Adrenal gland (tissue), 12 donors: Measurements from ENCODE around the gene FCN3. TPM values are rescaled to one million over a fixed set of nuclear protein-coding genes. Genes with fewer than 3 reads are reported as not detected.

ENCODE experiments used
- DNase-seq, 7 donors: peaks; one replicate each; pipeline ENCODE4 v3.0.0-alpha.2; 2019 to 2020
- H3K27ac ChIP-seq, 5 donors: fragments of 200-600 bp; sonication (generic) in 4 of 5; 1 replicate in 3 of 5; 2 replicates in 2 of 5; pipeline versions ENCODE4 v1.5.1 to v1.8.0; 2016 to 2020; ENCODE audit warnings: mild to moderate bottlenecking in 1 of 5
- H3K27me3 ChIP-seq: fragments of 200-600 bp; 2 replicates; pipeline ENCODE4 v1.8.0; 2021
- H3K36me3 ChIP-seq, 2 donors: fragments of 200-600 bp; replicated peaks in 1 of 2; 1 replicate in 1 of 2; 2 replicates in 1 of 2; pipeline versions ENCODE4 v1.5.1 to v1.8.0; 2018 to 2022
- H3K4me1 ChIP-seq, 2 donors: fragments of 200-600 bp; replicated peaks in 1 of 2; 1 replicate in 1 of 2; 2 replicates in 1 of 2; pipeline versions ENCODE4 v1.5.1 to v1.8.0; 2018 to 2021
- H3K4me3 ChIP-seq, 4 donors: fragments of 200-600 bp; sonication (generic) in 3 of 4; one replicate each; pipeline ENCODE4 v1.5.1; 2016 to 2018
- H3K9me3 ChIP-seq, 3 donors: fragments of 200-600 bp; sonication (generic) in 1 of 3; replicated peaks in 1 of 3; 1 replicate in 2 of 3; 2 replicates in 1 of 3; pipeline versions ENCODE4 v1.5.1 to v1.8.0; 2016 to 2021
- POLR2A ChIP-seq, 2 donors: fragments of 450-650 bp; IDR thresholded peaks; one replicate each; pipeline ENCODE4 v1.6.1; 2017; ENCODE audit warnings: antibody characterized with exemption in 2 of 2, mild to moderate bottlenecking in 2 of 2, moderate library complexity in 1 of 2
- WGBS, 4 donors: extraction: QIAGEN DNeasy Blood & Tissue Kit in 2 of 4; methylation state at CpG; one replicate each; pipeline versions ENCODE4 v1.1.5 to v1.1.7; 2013 to 2017; 5-methylcytosine and 5-hydroxymethylcytosine counted together
- intact Hi-C, 2 donors: fragments of 100-400 bp; cut with DNase I; formaldehyde crosslinking; loops; one replicate each; pipeline versions ENCODE4 v1.14.1 to v1.15.0; 2022 to 2023
- polyA plus RNA-seq, 3 donors: library from polyadenylated mRNA; stranded (reverse); fragments of 200-250 nt in 2 of 3; fragments of 350-450 nt in 1 of 3; fragmentation: Illumina TruSeq in 1 of 3; extraction: RNeasy Lipid Tissue Mini Kit (QIAGEN cat#74804) in 1 of 3; gene quantifications; one replicate each; pipeline ENCODE4 v1.2.3, GENCODE V29; 2013 to 2014
- total RNA-seq, 9 donors: library from RNA; depleted of rRNA in 4 of 9; stranded (reverse); fragments of >200 nt in 4 of 9; fragments of 120-200 nt in 1 of 9; fragmentation: NEBNext Ultra II Directional in 1 of 9; extraction: Animal tissue kit (Norgen Biotek cat#: 25700) in 1 of 9; gene quantifications; one replicate each; pipeline versions ENCODE4 v1.1.0 to v1.2.4, GENCODE V29; 2013 to 2023
- TF ChIP-seq, protein P1 (sequence below), 6 experiments: fragments of 450-650 bp in 4 of 6; fragments of 200-600 bp in 2 of 6; sonication (generic) in 1 of 6; IDR thresholded peaks; 1 replicate in 5 of 6; 2 replicates in 1 of 6; pipeline versions ENCODE4 v1.5.1 to v1.8.0; 2016 to 2021; ENCODE audit warnings: antibody characterized with exemption in 6 of 6, mild to moderate bottlenecking in 2 of 6, moderate library complexity in 1 of 6
- donor health status: healthy with polysubstance abuse.
- donor health status: Bipolar disorder and iron deficiency.
- donor health status: DM: yes; HTN: yes; CAD: no.
- donor health status: DM: no; HTN: no; CAD: no.
- donor health status: DM: no; HTN: no; CAD: no.
- donor health status: DM: yes; HTN: yes; CAD: no.

Gene FCN3
- total and polyA plus RNA-seq, 12 donors: 6.3 to 83.3 (median 32.0) TPM

DNA sequence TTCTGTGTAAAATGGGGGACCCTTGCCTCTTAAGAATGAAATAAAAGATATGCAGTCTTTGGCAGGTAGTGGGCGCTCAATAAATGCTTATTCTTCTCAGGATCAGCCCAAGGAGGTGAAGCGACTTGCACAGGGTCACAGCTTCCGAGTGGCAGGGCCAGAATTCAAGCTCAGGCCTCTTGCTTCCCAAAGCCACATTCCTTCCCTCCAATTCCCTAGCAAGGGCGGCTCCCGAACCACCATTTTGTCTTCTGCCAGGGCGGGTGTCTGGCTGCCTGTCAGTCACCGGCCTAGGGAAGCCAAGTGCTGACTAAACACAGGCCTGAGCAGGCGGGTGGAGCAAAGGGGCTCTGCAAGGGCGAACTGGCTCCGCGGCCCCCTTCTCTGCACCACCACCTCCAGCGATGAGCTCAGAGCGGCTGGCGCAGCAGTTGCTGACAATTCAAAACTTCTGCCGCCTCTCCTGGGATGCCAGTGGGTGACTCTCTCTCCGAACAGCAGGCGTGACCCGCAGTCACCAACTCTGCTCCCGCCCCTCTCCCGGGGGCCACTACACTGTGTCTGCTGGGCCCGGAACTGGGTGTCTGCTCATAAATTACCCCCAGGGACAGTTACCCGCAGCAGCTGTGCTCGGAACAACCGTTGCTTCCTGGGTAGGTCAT, 28.6 kb upstream of the FCN3 start:
- peaks cover 27 to 59% of the 10 kb centered on the region in 2 donors for H3K4me1 ChIP-seq
- DNase-seq: peak in 5 of 7 donors; percentile 48 to 80 (median 66)
- peaks cover 0 to 17% of the 10 kb centered on the region in 2 donors for H3K36me3 ChIP-seq
- H3K9me3 ChIP-seq: no peaks in the 10 kb centered on the region
- intact Hi-C loops: loop anchor here in 1 of 2 donors (10.0 kb wide), 1 partner anchor 152 kb away; no protein-coding TSS in a partner anchor
- H3K4me3 ChIP-seq: no peak overlapping the region
- TF ChIP-seq, protein P1, sequence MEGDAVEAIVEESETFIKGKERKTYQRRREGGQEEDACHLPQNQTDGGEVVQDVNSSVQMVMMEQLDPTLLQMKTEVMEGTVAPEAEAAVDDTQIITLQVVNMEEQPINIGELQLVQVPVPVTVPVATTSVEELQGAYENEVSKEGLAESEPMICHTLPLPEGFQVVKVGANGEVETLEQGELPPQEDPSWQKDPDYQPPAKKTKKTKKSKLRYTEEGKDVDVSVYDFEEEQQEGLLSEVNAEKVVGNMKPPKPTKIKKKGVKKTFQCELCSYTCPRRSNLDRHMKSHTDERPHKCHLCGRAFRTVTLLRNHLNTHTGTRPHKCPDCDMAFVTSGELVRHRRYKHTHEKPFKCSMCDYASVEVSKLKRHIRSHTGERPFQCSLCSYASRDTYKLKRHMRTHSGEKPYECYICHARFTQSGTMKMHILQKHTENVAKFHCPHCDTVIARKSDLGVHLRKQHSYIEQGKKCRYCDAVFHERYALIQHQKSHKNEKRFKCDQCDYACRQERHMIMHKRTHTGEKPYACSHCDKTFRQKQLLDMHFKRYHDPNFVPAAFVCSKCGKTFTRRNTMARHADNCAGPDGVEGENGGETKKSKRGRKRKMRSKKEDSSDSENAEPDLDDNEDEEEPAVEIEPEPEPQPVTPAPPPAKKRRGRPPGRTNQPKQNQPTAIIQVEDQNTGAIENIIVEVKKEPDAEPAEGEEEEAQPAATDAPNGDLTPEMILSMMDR (IDR thresholded peaks at IDR 0.05): peak in 1 of 6 experiments; percentile 17
- no peak for TF ChIP-seq POLR2A (IDR thresholded peaks at IDR 0.05)
- 43 to 73% (median 53%) methylated on average over 5 to 24 of the region's 24 CpGs for WGBS, 4 donors
- H3K27ac ChIP-seq: peak overlapping the region in 4 of 5 donors; percentile 52 to 88 (median 75)
- H3K27me3 ChIP-seq: no peaks in the 10 kb centered on the region

- peaks cover 27 to 59% of the 10 kb centered on the region in 2 donors for H3K4me1 ChIP-seq
- intact Hi-C loops: loop anchor here in 1 of 2 donors (10.0 kb wide), 1 partner anchor 152 kb away; no protein-coding TSS in a partner anchor
- H3K9me3 ChIP-seq: no peaks in the 10 kb centered on the region
- no peak overlapping the region for H3K4me3 ChIP-seq
- H3K36me3 ChIP-seq: peaks cover 0 to 8% of the 10 kb centered on the region in 2 donors
- H3K27me3 ChIP-seq: no peaks in the 10 kb centered on the region
- DNase-seq: peak; percentile 79 to 92 (median 91)
- TF ChIP-seq POLR2A (IDR thresholded peaks at IDR 0.05): peak in 1 of 2 donors; percentile 16
- TF ChIP-seq, protein P1 (IDR thresholded peaks at IDR 0.05): peak; percentile 38 to 85 (median 70)
- peak overlapping the region in 4 of 5 donors; percentile 52 to 88 (median 75) for H3K27ac ChIP-seq
- WGBS, 4 donors: 20 to 58% (median 33%) methylated on average over 2 to 8 of the region's 8 CpGs
These were observed 27.7 kb upstream of the FCN3 start for GRCh38 chr1:27402349-27402754.

- no peak overlapping the region for H3K27ac ChIP-seq
- H3K4me1 ChIP-seq: peaks cover 17 to 48% of the 10 kb centered on the region in 2 donors
- no peaks in the 10 kb centered on the region for H3K27me3 ChIP-seq
- no peak overlapping the region for H3K4me3 ChIP-seq
- H3K36me3 ChIP-seq: no peaks in the 10 kb centered on the region
- intact Hi-C loops: loop anchor here in 1 of 2 donors (10.0 kb wide), 1 partner anchor 154 kb away; no protein-coding TSS in a partner anchor
- WGBS, 4 donors: 82 to 89% (median 86%) methylated on average over 5 of the region's 5 CpGs
- no peak for DNase-seq
- H3K9me3 ChIP-seq: no peaks in the 10 kb centered on the region
- TF ChIP-seq, protein P1 (IDR thresholded peaks at IDR 0.05): no peak
- no peak for TF ChIP-seq POLR2A (IDR thresholded peaks at IDR 0.05)
These were observed 26.3 kb upstream of the FCN3 start for GRCh38 chr1:27400963-27401341.

DNA sequence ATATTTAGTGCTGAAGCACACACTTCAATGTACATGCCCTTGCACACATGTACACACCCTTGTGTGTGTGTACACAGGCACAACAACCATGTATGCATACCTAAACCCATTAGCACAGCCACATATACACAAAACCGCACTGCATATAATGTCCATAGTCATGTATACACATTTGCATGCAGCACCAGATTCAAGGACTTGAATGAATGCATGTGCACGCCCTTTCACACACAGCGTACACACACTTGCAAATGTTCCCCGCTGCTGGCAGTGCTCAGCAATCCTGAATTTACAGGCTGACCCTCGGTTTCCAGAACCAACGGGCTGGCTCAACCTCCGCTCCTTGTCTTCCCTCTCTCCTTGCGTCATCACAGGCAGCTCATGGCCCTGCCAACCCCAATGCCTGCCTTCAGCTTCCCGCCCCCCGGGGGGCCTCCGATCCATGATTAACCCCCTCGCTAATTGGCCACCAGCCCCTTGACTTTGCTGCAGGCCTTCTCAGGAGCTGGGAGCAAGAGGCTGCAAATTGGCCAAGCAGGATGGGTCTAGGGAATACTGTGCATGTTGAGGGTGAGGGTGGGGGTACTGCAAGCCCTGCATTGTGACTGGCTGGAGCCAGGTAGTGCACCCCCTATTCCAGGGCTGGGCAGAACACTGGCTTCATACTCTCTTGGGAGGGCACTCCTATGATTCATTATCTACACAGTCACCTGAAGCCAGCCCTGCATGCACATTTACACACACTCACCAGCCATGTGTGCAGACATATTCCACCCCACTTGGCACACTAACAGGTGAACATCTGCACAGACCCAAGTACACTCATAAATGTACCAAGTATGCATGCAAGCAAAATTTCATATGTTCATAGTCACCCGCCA, 25.7 kb upstream of the FCN3 start:
- Histone ChIP-seq H3K4me1 (peaks cover 15 to 41% of the 10 kb centered on the region in 2 donors), H3K27me3 (no peaks in the 10 kb centered on the region), H3K4me3 (no peak overlapping the region), H3K36me3 (no peaks in the 10 kb centered on the region), H3K27ac (no peak overlapping the region), H3K9me3 (no peaks in the 10 kb centered on the region)
- peak in 1 of 7 donors; percentile 54 for DNase-seq
- TF ChIP-seq, protein P1 (IDR thresholded peaks at IDR 0.05): no peak
- TF ChIP-seq POLR2A (IDR thresholded peaks at IDR 0.05): no peak
- intact Hi-C loops: loop anchor here in 1 of 2 donors (10.0 kb wide), 1 partner anchor 154 kb away; no protein-coding TSS in a partner anchor
- WGBS, 4 donors: 31 to 45% (median 35%) methylated on average over 11 to 13 of the region's 13 CpGs
